PC-9 (cell line): ENCODE data around the gene GAS2L1. TPM values are rescaled to one million over a fixed set of nuclear protein-coding genes. Genes with fewer than 3 reads are reported as not detected.

Experiments
- BruUV-seq: library from RNA; stranded (reverse); fragments of 400-500 nt; replicated peaks from 2 replicates; lab custom pipeline; 2021; lab: Mats Ljungman, UMichigan
- CTCF ChIA-PET: fragments of 300-600 bp; sonication (Branson Sonifier 250); formaldehyde crosslinking; loops from one replicate; lab custom pipeline; 2022; ENCODE audit warnings: antibody characterized with exemption; lab: Charles Lee
- POLR2A ChIA-PET: fragments of 300-600 bp; sonication (Branson Sonifier 250); formaldehyde crosslinking; loops from one replicate; lab custom pipeline; 2022; ENCODE audit warnings: antibody characterized with exemption; ENCODE audit not compliant: unreplicated experiment; lab: Charles Lee
- DNase-seq, 2 experiments: peaks; one replicate each; pipeline versions ENCODE4 v3.0.0 to v3.0.0-alpha.2; 2015 to 2022; ENCODE audit warnings: mixed read lengths in 1 of 2
- H2AFZ ChIP-seq: fragments of 200-600 bp; sonication (generic); 2 replicates; pipeline ENCODE4 v1.8.1; 2017; ENCODE audit warnings: antibody characterized with exemption
- H3F3A ChIP-seq: fragments of 200-600 bp; sonication (generic); 2 replicates; pipeline ENCODE4 v1.8.1; 2017; ENCODE audit warnings: antibody characterized with exemption, mild to moderate bottlenecking, low read depth; ENCODE audit not compliant: insufficient read depth
- H3K27ac ChIP-seq: fragments of 200-600 bp; sonication (generic); 2 replicates; pipeline ENCODE4 v1.6.1; 2016; ENCODE audit warnings: mixed run types
- H3K27me3 ChIP-seq: fragments of 200-600 bp; sonication (generic); 2 replicates; pipeline ENCODE4 v1.6.1; 2016; ENCODE audit warnings: low read depth, mixed run types; ENCODE audit not compliant: insufficient read depth
- H3K36me3 ChIP-seq: fragments of 200-600 bp; sonication (generic); 2 replicates; pipeline ENCODE4 v1.6.1; 2016; ENCODE audit warnings: low read depth, mixed run types
- H3K4me1 ChIP-seq: fragments of 200-600 bp; sonication (generic); replicated peaks from 2 replicates; pipeline ENCODE4 v1.6.1; 2016; ENCODE audit warnings: mixed run types; ENCODE audit not compliant: insufficient read depth
- H3K4me2 ChIP-seq: fragments of 200-600 bp; sonication (generic); 2 replicates; pipeline ENCODE4 v1.6.1; 2017; ENCODE audit warnings: mixed run types
- H3K4me3 ChIP-seq: fragments of 200-600 bp; sonication (generic); 2 replicates; pipeline ENCODE4 v1.6.1; 2016; ENCODE audit warnings: mixed run types
- H3K79me2 ChIP-seq: fragments of 200-600 bp; sonication (generic); 2 replicates; pipeline ENCODE4 v1.6.1; 2017; ENCODE audit warnings: low read depth, mixed run types
- H3K9me2 ChIP-seq: fragments of 200-600 bp; sonication (generic); 2 replicates; pipeline ENCODE4 v1.8.1; 2017; ENCODE audit warnings: mild to moderate bottlenecking; ENCODE audit not compliant: insufficient read depth
- H3K9me3 ChIP-seq: fragments of 200-600 bp; sonication (generic); 2 replicates; pipeline ENCODE4 v1.8.1; 2016; ENCODE audit warnings: low read depth; ENCODE audit not compliant: insufficient read depth
- H4K20me1 ChIP-seq: fragments of 200-600 bp; sonication (generic); 2 replicates; pipeline ENCODE4 v1.8.1; 2017; ENCODE audit not compliant: insufficient read depth
- EZH2 ChIP-seq: fragments of 200-600 bp; sonication (generic); IDR thresholded peaks from 2 replicates; pipeline ENCODE4 v1.8.0; 2017; ENCODE audit warnings: antibody characterized with exemption, low read depth
- intact Hi-C: fragments of 100-400 bp; cut with micrococcal nuclease; formaldehyde crosslinking; loops from one replicate; pipeline ENCODE4 v1.10.0; 2022; ENCODE audit not compliant: unreplicated experiment
- total RNA-seq: library from RNA; stranded (reverse); gene quantifications from 2 replicates; pipeline ENCODE4 v1.2.3, GENCODE V29; 2021
- TF ChIP-seq, protein P1 (sequence below): fragments of 200-600 bp; sonication (generic); conservative IDR thresholded peaks from 2 replicates; pipeline ENCODE4 v1.6.1; 2017; ENCODE audit warnings: mixed run types, antibody characterized with exemption, mild to moderate bottlenecking, moderate library complexity

GAS2L1 gene
- total RNA-seq, 1 experiment from 2014 or later: 15.2 TPM

DNA sequence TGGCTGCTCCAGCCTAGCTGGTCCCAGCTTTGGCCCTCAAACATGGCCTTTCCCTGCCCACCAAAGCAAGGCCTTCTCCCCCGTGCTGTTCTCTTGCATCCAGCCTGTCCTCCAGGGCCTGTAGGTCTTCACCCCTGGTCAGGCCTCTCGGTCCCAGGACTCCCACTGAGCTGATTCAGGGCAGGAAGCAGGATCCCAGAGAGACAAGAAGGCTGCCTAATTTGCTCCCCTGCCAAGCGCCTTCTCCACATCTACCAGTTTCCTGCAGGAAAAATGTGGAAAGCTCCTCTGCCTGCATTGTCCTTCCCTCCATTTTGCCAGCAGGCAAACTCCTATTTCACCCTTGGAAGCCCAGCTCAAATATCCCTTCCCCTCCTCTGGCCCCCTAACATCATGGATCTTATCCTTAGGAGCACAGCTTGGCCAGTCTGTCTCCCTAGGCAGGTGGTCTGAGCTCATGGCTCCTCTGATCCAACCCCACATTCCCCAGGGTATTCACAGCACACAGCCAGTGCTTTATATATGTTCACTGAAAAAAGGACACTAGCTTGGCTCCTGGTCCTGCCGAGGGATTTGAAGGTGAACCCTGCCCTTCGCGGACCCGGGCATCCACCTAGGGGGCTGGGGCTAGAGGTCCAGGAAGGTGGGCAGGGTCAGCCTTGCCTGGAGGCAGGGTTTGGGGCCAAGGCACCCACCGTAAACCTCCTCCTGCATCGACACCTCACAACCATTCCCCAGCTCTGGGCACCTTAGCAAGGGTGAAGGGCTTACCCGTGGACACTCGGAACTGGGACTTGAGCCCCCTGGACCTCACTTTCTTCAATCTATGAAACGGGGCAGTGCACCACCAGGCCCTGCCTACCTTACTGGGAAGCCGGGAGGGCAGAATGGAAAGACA lies 39.6 kb upstream of the GAS2L1 start:
- Histone ChIP-seq H3K36me3 (peaks cover 29% of the 10 kb centered on the region), H3K27ac (peak overlapping the region; percentile 94), H3K9me2 (no peaks in the 10 kb centered on the region), H3K79me2 (peaks cover 58% of the 10 kb centered on the region), H3K4me3 (peak overlapping the region; percentile 88), H3K9me3 (no peaks in the 10 kb centered on the region), H3K27me3 (no peaks in the 10 kb centered on the region), H3F3A (peaks cover 16% of the 10 kb centered on the region), H4K20me1 (peaks cover 30% of the 10 kb centered on the region), H3K4me1 (peaks cover 32% of the 10 kb centered on the region), H3K4me2 (peak overlapping the region; percentile 99), H2AFZ (peak overlapping the region; percentile 82)
- ChIA-PET CTCF (no interaction called here), POLR2A (interaction anchor here (0.6 to 0.7 kb wide), 3 partner anchors 13 to 971 kb away, joined by 4 to 9 read pairs (median 6); no protein-coding TSS in a partner anchor)
- no peak for DNase-seq
- TF ChIP-seq, protein P1, sequence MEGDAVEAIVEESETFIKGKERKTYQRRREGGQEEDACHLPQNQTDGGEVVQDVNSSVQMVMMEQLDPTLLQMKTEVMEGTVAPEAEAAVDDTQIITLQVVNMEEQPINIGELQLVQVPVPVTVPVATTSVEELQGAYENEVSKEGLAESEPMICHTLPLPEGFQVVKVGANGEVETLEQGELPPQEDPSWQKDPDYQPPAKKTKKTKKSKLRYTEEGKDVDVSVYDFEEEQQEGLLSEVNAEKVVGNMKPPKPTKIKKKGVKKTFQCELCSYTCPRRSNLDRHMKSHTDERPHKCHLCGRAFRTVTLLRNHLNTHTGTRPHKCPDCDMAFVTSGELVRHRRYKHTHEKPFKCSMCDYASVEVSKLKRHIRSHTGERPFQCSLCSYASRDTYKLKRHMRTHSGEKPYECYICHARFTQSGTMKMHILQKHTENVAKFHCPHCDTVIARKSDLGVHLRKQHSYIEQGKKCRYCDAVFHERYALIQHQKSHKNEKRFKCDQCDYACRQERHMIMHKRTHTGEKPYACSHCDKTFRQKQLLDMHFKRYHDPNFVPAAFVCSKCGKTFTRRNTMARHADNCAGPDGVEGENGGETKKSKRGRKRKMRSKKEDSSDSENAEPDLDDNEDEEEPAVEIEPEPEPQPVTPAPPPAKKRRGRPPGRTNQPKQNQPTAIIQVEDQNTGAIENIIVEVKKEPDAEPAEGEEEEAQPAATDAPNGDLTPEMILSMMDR: no peak
- no peak for TF ChIP-seq EZH2
- intact Hi-C loops: no loop called here
- no TSS peak for BruUV-seq

DNA sequence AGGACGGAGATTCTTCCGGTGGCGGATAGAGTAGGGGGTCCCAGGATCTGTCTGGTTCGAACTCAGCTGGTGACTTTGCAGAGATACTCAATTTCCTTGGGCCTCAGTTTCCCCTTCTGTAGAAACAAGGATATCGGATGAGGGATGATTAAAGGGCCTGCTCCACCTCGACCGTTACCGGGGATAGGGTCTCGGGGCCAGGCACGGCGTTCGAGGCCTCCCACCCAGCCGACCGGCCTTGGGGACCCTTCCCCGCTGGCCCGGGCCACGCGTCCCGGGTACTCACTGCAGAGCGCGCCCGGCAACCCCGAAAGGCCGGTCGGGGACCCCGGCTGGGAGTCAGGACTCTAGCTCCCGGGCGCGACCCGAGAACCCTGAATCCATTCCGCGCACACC lies 39.0 kb upstream of the GAS2L1 start:
- TF ChIP-seq EZH2: no peak
- TF ChIP-seq, protein P1: no peak
- Histone ChIP-seq H3F3A (peaks cover 20% of the 10 kb centered on the region), H3K4me1 (peaks cover 32% of the 10 kb centered on the region), H3K4me2 (peak overlapping the region; percentile 99), H3K79me2 (peaks cover 64% of the 10 kb centered on the region), H2AFZ (peak overlapping the region; percentile 82), H3K27ac (peak overlapping the region; percentile 94), H3K27me3 (no peaks in the 10 kb centered on the region), H3K36me3 (peaks cover 36% of the 10 kb centered on the region), H3K4me3 (peak overlapping the region; percentile 88), H3K9me3 (no peaks in the 10 kb centered on the region), H3K9me2 (no peaks in the 10 kb centered on the region), H4K20me1 (peaks cover 37% of the 10 kb centered on the region)
- TSS peak; percentile 66 for BruUV-seq
- no peak for DNase-seq
- ChIA-PET CTCF (interaction anchor here (0.6 kb wide), 1 partner anchor 36 kb away, joined by 6 read pairs; no protein-coding TSS in a partner anchor), POLR2A (interaction anchor here (0.6 kb wide), 1 partner anchor 12 kb away, joined by 9 read pairs; no protein-coding TSS in a partner anchor)
- intact Hi-C loops: no loop called here

DNA sequence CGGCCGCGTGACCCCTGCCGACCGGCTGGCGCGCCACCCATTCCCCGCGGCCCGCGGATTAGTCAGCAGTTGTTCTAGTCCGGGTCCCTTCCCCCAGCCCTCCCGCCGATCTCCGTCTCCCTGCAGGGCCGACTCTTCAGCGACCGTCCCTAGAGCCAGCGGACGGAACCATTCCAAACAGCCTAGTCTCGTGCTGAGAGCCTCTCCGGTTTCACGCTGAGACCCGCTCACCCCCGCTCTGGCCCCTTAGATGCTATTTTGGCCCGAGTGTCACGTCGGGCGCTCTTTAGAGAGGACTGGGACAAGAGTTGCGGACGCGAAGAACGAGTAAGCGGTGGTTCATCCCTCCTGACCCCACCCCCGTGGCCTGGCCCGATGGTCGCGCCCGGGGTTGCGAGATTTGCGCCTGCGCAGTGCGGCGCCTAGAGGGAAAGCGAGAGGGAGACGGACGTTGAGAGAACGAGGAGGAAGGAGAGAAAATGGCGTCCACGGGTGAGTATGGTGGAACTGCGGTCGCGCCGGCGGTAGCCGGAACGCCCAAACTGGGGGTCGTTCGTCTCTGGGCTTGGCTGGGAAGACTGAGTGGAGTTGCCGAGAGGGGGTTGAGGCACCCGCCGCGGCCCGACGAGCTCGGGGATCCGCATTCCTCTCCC lies 38.5 kb upstream of the GAS2L1 start, which contains the start of the genes EWSR1 and RHBDD3:
Gene EWSR1 (plus strand): TSS at position 411 of the 653 bp plus-strand sequence. CDS start 69 bp downstream, at position 480.
Gene RHBDD3 (minus strand): TSS at position 124 of the 653 bp plus-strand sequence. CDS start 2,355 bp downstream, outside the sequence.
- Histone ChIP-seq H3F3A (peaks cover 23% of the 10 kb centered on the region), H3K4me3 (peak within 1 kb of the TSS; percentile 88), H3K36me3 (peaks cover 41% of the 10 kb centered on the region), H3K27ac (peak within 1 kb of the TSS; percentile 94), H3K9me3 (no peaks in the 10 kb centered on the region), H3K27me3 (no peaks in the 10 kb centered on the region), H2AFZ (peak within 1 kb of the TSS; percentile 82), H4K20me1 (peaks cover 42% of the 10 kb centered on the region), H3K4me2 (peak within 1 kb of the TSS; percentile 99), H3K9me2 (no peaks in the 10 kb centered on the region), H3K4me1 (peaks cover 32% of the 10 kb centered on the region), H3K79me2 (peaks cover 69% of the 10 kb centered on the region)
- intact Hi-C loops: no loop called here
- peak; percentile 84 to 90 for DNase-seq
- ChIA-PET CTCF (interaction anchor here (0.6 kb wide), 1 partner anchor 35 kb away, joined by 6 read pairs; no protein-coding TSS in a partner anchor), POLR2A (interaction anchor here (0.6 to 0.7 kb wide), 2 partner anchors 366 to 440 kb away, joined by 3 to 4 read pairs; no protein-coding TSS in a partner anchor)
- no TSS peak for BruUV-seq
- TF ChIP-seq, protein P1: no peak
- TF ChIP-seq EZH2: no peak
